Testis (tissue), 2 donors: ENCODE measurements around the gene ZBTB7C.

Source experiments
- CTCF ChIP-seq, 3 experiments: fragments of 450-650 bp in 2 of 3; fragments of 200-600 bp in 1 of 3; sonication (generic) in 1 of 3; IDR thresholded peaks; one replicate each; pipeline ENCODE4 v1.5.1; 2016 to 2019; ENCODE audit warnings: antibody characterized with exemption in 3 of 3, mild to moderate bottlenecking in 2 of 3, moderate library complexity in 1 of 3
- POLR2A ChIP-seq: fragments of 450-650 bp; IDR thresholded peaks from one replicate; pipeline ENCODE4 v1.6.1; 2017; ENCODE audit warnings: antibody characterized with exemption, mild to moderate bottlenecking, moderate library complexity

- TF ChIP-seq POLR2A = no peak
- no peak for TF ChIP-seq CTCF (IDR thresholded peaks at IDR 0.05)
Measured at GRCh38 chr18:48371854-48372602, 37.2 kb downstream of the ZBTB7C start.
